T-helper 9 cell (primary cell): Measurements from ENCODE around the gene TP53TG3F.
"Not testable (repeated sequence)": the region's sequence is repeated elsewhere in the genome, so short reads cannot be mapped to it uniquely, and the experiment has no call there.

Source experiments
- DNase-seq: peaks from one replicate; pipeline ENCODE4 v3.0.0-alpha.2; 2020
- total RNA-seq, 2 donors: gene quantifications; one replicate each; lab custom pipeline; 2026; lab: John Stamatoyannopoulos, UW

The TP53TG3F gene, protein sequence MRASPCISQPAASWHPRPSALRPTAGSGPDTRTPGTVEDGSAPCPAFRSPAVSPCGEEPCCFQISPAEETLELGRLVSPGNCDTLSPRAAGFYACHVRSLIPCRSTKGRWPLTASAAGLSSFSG
- 0 reads per million in 2 donors for total RNA-seq

GRCh38 chr16:33459312-33459711, at the start of gene TP53TG3F:
TSS of gene TP53TG3F (plus strand) at chr16:33459612. CDS start at chr16:33459680, 68 bp downstream.
- not testable (repeated sequence) for DNase-seq

- DNase-seq, result not testable (repeated sequence)
Observed at GRCh38 chr16:33491611-33492010, 32.2 kb downstream of the TP53TG3F start.

DNA sequence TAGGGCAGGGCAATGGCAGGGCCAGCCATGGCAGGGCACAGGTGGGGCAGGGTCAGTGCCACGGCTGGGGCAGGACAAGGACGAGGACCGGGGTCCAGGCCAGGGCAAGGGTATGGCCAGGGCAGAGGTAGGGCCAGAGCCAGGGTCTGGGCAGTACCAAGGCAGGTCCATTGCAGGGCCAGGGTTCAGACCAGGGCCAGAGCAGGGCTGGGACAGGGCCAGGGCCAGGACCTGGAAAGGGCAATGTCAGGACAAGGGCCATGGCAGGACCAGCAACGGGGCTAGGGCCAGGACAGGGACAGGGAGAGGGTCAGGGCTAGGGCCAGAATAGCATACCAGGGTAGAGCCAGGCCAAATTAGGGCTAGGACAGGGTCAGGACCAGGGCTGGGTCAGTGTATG, 47.8 kb downstream of the TP53TG3F start:
- not testable (repeated sequence) for DNase-seq

- DNase-seq, result not testable (repeated sequence)
Observed at GRCh38 chr16:33509070-33509469, 49.7 kb downstream of the TP53TG3F start.

- not testable (repeated sequence) for DNase-seq
Observed at GRCh38 chr16:33509906-33510305, 50.5 kb downstream of the TP53TG3F start.
